PC-3 (cell line): ENCODE results near the gene CBFA2T3. TPM values are rescaled to one million over a fixed set of nuclear protein-coding genes. Genes with fewer than 3 reads are reported as not detected.

ENCODE experiments used
- ATAC-seq: fragments of 200-7000 bp; cut with Tn5 transposase; 2 replicates; pipeline ENCODE4 v1.9.1; 2020; ENCODE audit warnings: mild to moderate bottlenecking, moderate library complexity
- BruUV-seq: library from RNA; stranded (reverse); fragments of 400-500 nt; replicated peaks from 2 replicates; lab custom pipeline; 2021; lab: Mats Ljungman, UMichigan
- CTCF ChIA-PET: fragments of 300-600 bp; sonication (Branson Sonifier 250); formaldehyde crosslinking; loops from one replicate; lab custom pipeline; 2022; ENCODE audit warnings: antibody characterized with exemption; lab: Charles Lee
- POLR2A ChIA-PET: fragments of 300-600 bp; sonication (Branson Sonifier 250); formaldehyde crosslinking; loops from one replicate; lab custom pipeline; 2022; ENCODE audit warnings: antibody characterized with exemption; ENCODE audit not compliant: unreplicated experiment; lab: Charles Lee
- DNase-seq: peaks from one replicate; pipeline ENCODE4 v3.0.0-alpha.2; 2015
- H2AFZ ChIP-seq: fragments of 300-600 bp; sonication (generic); 2 replicates; pipeline ENCODE4 v1.6.0; 2016; ENCODE audit warnings: antibody characterized with exemption, low read length
- H3F3A ChIP-seq: fragments of 300-600 bp; sonication (generic); one replicate; pipeline ENCODE4 v1.6.0; 2017; ENCODE audit warnings: antibody characterized with exemption, low read length, control low read depth, mild to moderate bottlenecking; ENCODE audit not compliant: unreplicated experiment
- H3K27ac ChIP-seq: fragments of 300-600 bp; sonication (generic); 2 replicates; pipeline ENCODE4 v1.5.1; 2016; ENCODE audit warnings: mild to moderate bottlenecking, low read length
- H3K27me3 ChIP-seq: fragments of 300-600 bp; sonication (generic); 2 replicates; pipeline ENCODE4 v1.6.1; 2016; ENCODE audit warnings: low read length, mixed read lengths
- H3K36me3 ChIP-seq: fragments of 300-600 bp; sonication (generic); 2 replicates; pipeline ENCODE4 v1.6.1; 2016; ENCODE audit warnings: low read depth, mixed run types, low read length, mixed read lengths
- H3K4me1 ChIP-seq: fragments of 300-600 bp; sonication (generic); 2 replicates; pipeline ENCODE4 v1.5.1; 2016; ENCODE audit warnings: low read length; ENCODE audit not compliant: insufficient read depth
- H3K4me2 ChIP-seq: fragments of 300-600 bp; sonication (generic); 2 replicates; pipeline ENCODE4 v1.6.0; 2016; ENCODE audit warnings: low read length
- H3K4me3 ChIP-seq: fragments of 300-600 bp; sonication (generic); 2 replicates; pipeline ENCODE4 v1.5.1; 2016; ENCODE audit warnings: mild to moderate bottlenecking, low read length, mixed read lengths
- H3K79me2 ChIP-seq: fragments of 300-600 bp; sonication (generic); 2 replicates; pipeline ENCODE4 v1.6.1; 2017; ENCODE audit warnings: low read length, mixed read lengths
- H3K9ac ChIP-seq: fragments of 300-600 bp; sonication (generic); 2 replicates; pipeline ENCODE4 v1.6.0; 2016; ENCODE audit warnings: mild to moderate bottlenecking, low read length
- H3K9me2 ChIP-seq: fragments of 300-600 bp; sonication (generic); replicated peaks from 2 replicates; pipeline ENCODE4 v1.6.1; 2016; ENCODE audit warnings: mixed run types, low read length, mixed read lengths
- H3K9me3 ChIP-seq: fragments of 300-600 bp; sonication (generic); 2 replicates; pipeline ENCODE4 v1.6.1; 2016; ENCODE audit warnings: low read length, mixed read lengths
- H4K20me1 ChIP-seq: fragments of 300-600 bp; sonication (generic); 2 replicates; pipeline ENCODE4 v1.6.1; 2016; ENCODE audit warnings: low read length, mixed read lengths
- CTCF ChIP-seq: fragments of 300-600 bp; sonication (generic); conservative IDR thresholded peaks from 2 replicates; pipeline ENCODE4 v1.5.1; 2017; ENCODE audit warnings: antibody characterized with exemption, low read depth, mild to moderate bottlenecking, low read length
- EZH2 ChIP-seq: fragments of 300-600 bp; sonication (generic); IDR thresholded peaks from one replicate; pipeline ENCODE4 v1.6.1; 2017; ENCODE audit warnings: antibody characterized with exemption, mild to moderate bottlenecking, low read length; ENCODE audit not compliant: unreplicated experiment
- EZH2phosphoT487 ChIP-seq: fragments of 300-600 bp; sonication (generic); IDR thresholded peaks from 2 replicates; pipeline ENCODE4 v1.6.1; 2018; ENCODE audit warnings: mild to moderate bottlenecking, antibody characterized with exemption, low read length, borderline replicate concordance
- intact Hi-C: fragments of 100-400 bp; cut with micrococcal nuclease; formaldehyde crosslinking; loops from 2 replicates; pipeline ENCODE4 v1.9.0; 2023
- total RNA-seq: library from RNA; depleted of rRNA; stranded (reverse); fragments of >200 nt; gene quantifications from 2 replicates; pipeline ENCODE4 v1.2.3, GENCODE V29; 2014

The CBFA2T3 gene
- total RNA-seq, 1 experiment from 2014 or later = not detected

GRCh38 chr16:88843256-88843655, 133.8 kb downstream of the CBFA2T3 start:
- TF ChIP-seq EZH2phosphoT487 = no peak
- TF ChIP-seq EZH2 = no peak
- no peak for TF ChIP-seq CTCF
- H3F3A ChIP-seq = no peaks in the 10 kb centered on the region
- no peak overlapping the region for H3K4me3 ChIP-seq
- no peaks in the 10 kb centered on the region for H4K20me1 ChIP-seq
- intact Hi-C loops = no loop called here
- H2AFZ ChIP-seq = no peak overlapping the region
- no peaks in the 10 kb centered on the region for H3K9me3 ChIP-seq
- POLR2A ChIA-PET = no interaction called here
- H3K4me2 ChIP-seq = no peak overlapping the region
- no TSS peak for BruUV-seq
- H3K27ac ChIP-seq = no peak overlapping the region
- no peaks in the 10 kb centered on the region for H3K4me1 ChIP-seq
- no peaks in the 10 kb centered on the region for H3K36me3 ChIP-seq
- CTCF ChIA-PET = no interaction called here
- no peaks in the 10 kb centered on the region for H3K27me3 ChIP-seq
- ATAC-seq (no peak), DNase-seq (no peak)
- H3K9ac ChIP-seq = no peak overlapping the region
- H3K79me2 ChIP-seq = no peaks in the 10 kb centered on the region
- no peaks in the 10 kb centered on the region for H3K9me2 ChIP-seq

GRCh38 chr16:88842806-88843205, 134.2 kb downstream of the CBFA2T3 start:
- ChIA-PET POLR2A (no interaction called here), CTCF (no interaction called here)
- Histone ChIP-seq H3K27ac (no peak overlapping the region), H3K9me2 (no peaks in the 10 kb centered on the region), H3K36me3 (no peaks in the 10 kb centered on the region), H3K4me3 (no peak overlapping the region), H3K9ac (no peak overlapping the region), H4K20me1 (no peaks in the 10 kb centered on the region), H3K79me2 (no peaks in the 10 kb centered on the region), H3K4me1 (no peaks in the 10 kb centered on the region), H3K9me3 (no peaks in the 10 kb centered on the region), H2AFZ (no peak overlapping the region), H3K4me2 (no peak overlapping the region), H3K27me3 (no peaks in the 10 kb centered on the region), H3F3A (no peaks in the 10 kb centered on the region)
- ATAC-seq (no peak), DNase-seq (no peak)
- no peak for TF ChIP-seq EZH2
- no peak for TF ChIP-seq EZH2phosphoT487
- no peak for TF ChIP-seq CTCF
- BruUV-seq = no TSS peak
- intact Hi-C loops = no loop called here

- intact Hi-C loops = no loop called here
- DNase-seq (no peak), ATAC-seq (no peak)
- ChIA-PET CTCF (no interaction called here), POLR2A (no interaction called here)
- Histone ChIP-seq H3F3A (no peaks in the 10 kb centered on the region), H3K4me3 (no peak overlapping the region), H3K4me2 (no peak overlapping the region), H3K9me2 (no peaks in the 10 kb centered on the region), H3K27ac (no peak overlapping the region), H3K79me2 (no peaks in the 10 kb centered on the region), H3K9ac (no peak overlapping the region), H3K4me1 (no peaks in the 10 kb centered on the region), H3K9me3 (no peaks in the 10 kb centered on the region), H3K27me3 (no peaks in the 10 kb centered on the region), H3K36me3 (no peaks in the 10 kb centered on the region), H4K20me1 (no peaks in the 10 kb centered on the region), H2AFZ (no peak overlapping the region)
- TF ChIP-seq EZH2 (no peak), EZH2phosphoT487 (no peak), CTCF (no peak)
- no TSS peak for BruUV-seq
Observed at GRCh38 chr16:88842308-88842756, 134.7 kb downstream of the CBFA2T3 start.
